DND-41 (cell line): ENCODE data around the gene CDH23.

Experiments used
- ATAC-seq: fragments of 200-7000 bp; cut with Tn5 transposase; 3 replicates; pipeline ENCODE4 v1.9.1; 2021; ENCODE audit warnings: low read depth; ENCODE audit not compliant: insufficient read depth
- DNase-seq: peaks from one replicate; pipeline ENCODE4 v3.0.0-alpha.2; 2020
- H2AFZ ChIP-seq: 2 replicates; pipeline ENCODE4 v1.6.0; 2012; ENCODE audit warnings: low read depth, low read length
- H3K27ac ChIP-seq: 2 replicates; pipeline ENCODE4 v1.5.1; 2012; ENCODE audit warnings: low read length, inconsistent platforms
- H3K27me3 ChIP-seq: fragments of 200-600 bp; sonication (generic); 2 replicates; pipeline ENCODE4 v1.6.0; 2012; ENCODE audit warnings: low read length, mild to moderate bottlenecking, inconsistent platforms; ENCODE audit not compliant: insufficient read depth, poor library complexity
- H3K36me3 ChIP-seq: 2 replicates; pipeline ENCODE4 v1.5.1; 2012; ENCODE audit warnings: low read length, inconsistent platforms; ENCODE audit not compliant: insufficient read depth
- H3K4me1 ChIP-seq: 2 replicates; pipeline ENCODE4 v1.5.1; 2012; ENCODE audit warnings: mild to moderate bottlenecking, low read length; ENCODE audit not compliant: insufficient read depth
- H3K4me2 ChIP-seq: 2 replicates; pipeline ENCODE4 v1.6.0; 2012; ENCODE audit warnings: mild to moderate bottlenecking, moderate library complexity, low read length, inconsistent platforms; ENCODE audit not compliant: insufficient read depth
- H3K4me3 ChIP-seq, 2 experiments: fragments of 200-600 bp in 1 of 2; shearing (Covaris generic) in 1 of 2; 2 replicates each; pipeline ENCODE4 v1.5.1; 2012 to 2016; ENCODE audit warnings: inconsistent platforms in 2 of 2, low read length in 2 of 2, mild to moderate bottlenecking in 2 of 2, low read depth in 1 of 2, moderate library complexity in 1 of 2
- H3K79me2 ChIP-seq: 2 replicates; pipeline ENCODE4 v1.6.0; 2012; ENCODE audit warnings: low read length, inconsistent platforms; ENCODE audit not compliant: insufficient read depth
- H3K9ac ChIP-seq: 2 replicates; pipeline ENCODE4 v1.6.0; 2012; ENCODE audit warnings: low read depth, mild to moderate bottlenecking, inconsistent platforms, low read length, moderate library complexity
- H3K9me3 ChIP-seq: 2 replicates; pipeline ENCODE4 v1.5.1; 2012; ENCODE audit warnings: low read length, moderate library complexity, mild to moderate bottlenecking, inconsistent platforms; ENCODE audit not compliant: insufficient read depth, severe bottlenecking
- H4K20me1 ChIP-seq: 2 replicates; pipeline ENCODE4 v1.6.0; 2012; ENCODE audit warnings: low read length; ENCODE audit not compliant: insufficient read depth
- CTCF ChIP-seq: IDR thresholded peaks from 2 replicates; pipeline ENCODE4 v1.5.1; 2012; ENCODE audit warnings: borderline replicate concordance, low read length, moderate library complexity, mild to moderate bottlenecking; ENCODE audit not compliant: poor library complexity, severe bottlenecking; ENCODE audit errors: extremely low read depth
- EZH2 ChIP-seq: IDR thresholded peaks from 3 replicates; pipeline ENCODE4 v1.6.1; 2012; ENCODE audit warnings: borderline replicate concordance, low read depth, mild to moderate bottlenecking, moderate library complexity, low read length, inconsistent platforms; ENCODE audit not compliant: severe bottlenecking

Gene CDH23

GRCh38 chr10:71589617-71590551 lies 193.2 kb downstream of the CDH23 start:
- Histone ChIP-seq H3K4me1 (no peaks in the 10 kb centered on the region), H3K36me3 (no peaks in the 10 kb centered on the region), H3K27ac (no peak overlapping the region), H3K27me3 (peaks cover 16% of the 10 kb centered on the region), H3K9ac (no peak overlapping the region), H4K20me1 (peaks cover 5% of the 10 kb centered on the region; the same call in 1 of the 2 replicates), H2AFZ (no peak overlapping the region), H3K4me3 (no peak overlapping the region), H3K79me2 (no peaks in the 10 kb centered on the region), H3K9me3 (no peaks in the 10 kb centered on the region), H3K4me2 (no peak overlapping the region)
- DNase-seq = no peak
- no peak for TF ChIP-seq CTCF
- no peak for TF ChIP-seq EZH2
- ATAC-seq = no peak

- no peak for ATAC-seq
- no peak overlapping the region for H2AFZ ChIP-seq
- H3K4me3 ChIP-seq = no peak overlapping the region
- H3K27me3 ChIP-seq = peaks cover 10% of the 10 kb centered on the region
- H3K9me3 ChIP-seq = no peaks in the 10 kb centered on the region
- H3K27ac ChIP-seq = no peak overlapping the region
- H4K20me1 ChIP-seq = peaks cover 5% of the 10 kb centered on the region; the same call in 1 of the 2 replicates
- H3K4me1 ChIP-seq = no peaks in the 10 kb centered on the region
- H3K79me2 ChIP-seq = no peaks in the 10 kb centered on the region
- DNase-seq = no peak
- TF ChIP-seq EZH2 (no peak), CTCF (no peak)
- no peak overlapping the region for H3K4me2 ChIP-seq
- no peak overlapping the region for H3K9ac ChIP-seq
- no peaks in the 10 kb centered on the region for H3K36me3 ChIP-seq
Observed at GRCh38 chr10:71590781-71591350, 194.1 kb downstream of the CDH23 start.

- TF ChIP-seq EZH2 = no peak
- TF ChIP-seq CTCF = no peak
- no peak overlapping the region for H3K4me3 ChIP-seq
- H3K79me2 ChIP-seq = no peaks in the 10 kb centered on the region
- ATAC-seq = no peak
- no peak overlapping the region for H3K4me2 ChIP-seq
- H3K9me3 ChIP-seq = no peaks in the 10 kb centered on the region
- H3K4me1 ChIP-seq = no peaks in the 10 kb centered on the region
- H4K20me1 ChIP-seq = peaks cover 5% of the 10 kb centered on the region; the same call in 1 of the 2 replicates
- DNase-seq = no peak
- H3K9ac ChIP-seq = no peak overlapping the region
- no peak overlapping the region for H2AFZ ChIP-seq
- no peak overlapping the region for H3K27ac ChIP-seq
- H3K36me3 ChIP-seq = no peaks in the 10 kb centered on the region
- H3K27me3 ChIP-seq = peaks cover 3% of the 10 kb centered on the region
Observed at GRCh38 chr10:71594934-71595571, 198.3 kb downstream of the CDH23 start.
